HEK293 (cell line): ENCODE data around the gene PID1.

Experiments used
- CTCF ChIA-PET: fragments of 350-600 bp; formaldehyde crosslinking; extraction: SDS; loops from one replicate; lab custom pipeline; 2021; ENCODE audit warnings: antibody characterized with exemption; lab: Yijun Ruan, JAX
- POLR2A ChIA-PET: fragments of 300-600 bp; formaldehyde crosslinking; extraction: SDS; loops from one replicate; lab custom pipeline; 2020; ENCODE audit warnings: antibody characterized with exemption, inconsistent platforms; lab: Yijun Ruan, JAX
- H3K27ac ChIP-seq: fragments of 200-500 bp; sonication (Bioruptor generic); 2 replicates; pipeline ENCODE4 v1.5.1; 2014; ENCODE audit warnings: low read depth, low read length, control low read depth, inconsistent platforms; ENCODE audit errors: extremely low read depth
- H3K36me3 ChIP-seq, 2 experiments: fragments of 200-500 bp in 1 of 2; sonication (Bioruptor generic) in 1 of 2; 1 replicate in 1 of 2; 2 replicates in 1 of 2; pipeline ENCODE4 v1.5.1; 2014 to 2017; ENCODE audit warnings: inconsistent platforms in 2 of 2, low read length in 2 of 2; ENCODE audit not compliant: control insufficient read depth in 2 of 2, insufficient read depth in 1 of 2
- H3K4me1 ChIP-seq: fragments of 200-500 bp; sonication (Bioruptor generic); 2 replicates; pipeline ENCODE4 v1.5.1; 2014; ENCODE audit warnings: mild to moderate bottlenecking, low read length, inconsistent platforms; ENCODE audit not compliant: control insufficient read depth, insufficient read depth
- H3K4me3 ChIP-seq: 2 replicates; pipeline ENCODE4 v1.5.1; 2011; ENCODE audit warnings: low read depth, mild to moderate bottlenecking, control low read depth, low read length, moderate library complexity
- H3K9me3 ChIP-seq: fragments of 200-500 bp; sonication (Bioruptor generic); 2 replicates; pipeline ENCODE4 v1.5.1; 2014; ENCODE audit warnings: low read depth, low read length, inconsistent platforms; ENCODE audit not compliant: control insufficient read depth, insufficient read depth
- INSM2 ChIP-seq: fragments of 450-650 bp; formaldehyde crosslinking; IDR thresholded peaks from 2 replicates; pipeline ENCODE4 v1.5.1; 2016; ENCODE audit warnings: missing biosample characterization, missing genetic modification characterization
- KLF17 ChIP-seq: fragments of 450-650 bp; formaldehyde crosslinking; IDR thresholded peaks from 2 replicates; pipeline ENCODE4 v1.5.1; 2016; ENCODE audit warnings: missing biosample characterization, missing genetic modification characterization
- YY1 ChIP-seq: fragments of 450-650 bp; formaldehyde crosslinking; IDR thresholded peaks from 2 replicates; pipeline ENCODE4 v1.5.1; 2018; ENCODE audit warnings: missing biosample characterization, missing genetic modification characterization
- ZBTB6 ChIP-seq: fragments of 450-650 bp; formaldehyde crosslinking; IDR thresholded peaks from 2 replicates; pipeline ENCODE4 v1.5.1; 2017; ENCODE audit warnings: missing biosample characterization, missing genetic modification characterization
- ZNF10 ChIP-seq: fragments of 450-650 bp; formaldehyde crosslinking; IDR thresholded peaks from 2 replicates; pipeline ENCODE4 v1.5.1; 2017; ENCODE audit warnings: missing biosample characterization, missing genetic modification characterization
- ZNF146 ChIP-seq: fragments of 450-650 bp; formaldehyde crosslinking; IDR thresholded peaks from 2 replicates; pipeline ENCODE4 v1.5.1; 2016; ENCODE audit warnings: missing biosample characterization, missing genetic modification characterization
- ZNF280C ChIP-seq: fragments of 450-650 bp; formaldehyde crosslinking; IDR thresholded peaks from 2 replicates; pipeline ENCODE4 v1.5.1; 2016; ENCODE audit warnings: missing biosample characterization, missing genetic modification characterization
- ZNF280D ChIP-seq: fragments of 450-650 bp; formaldehyde crosslinking; IDR thresholded peaks from 2 replicates; pipeline ENCODE4 v1.5.1; 2016; ENCODE audit warnings: missing biosample characterization, missing genetic modification characterization
- ZNF292 ChIP-seq: fragments of 450-650 bp; formaldehyde crosslinking; IDR thresholded peaks from 2 replicates; pipeline ENCODE4 v1.5.1; 2016; ENCODE audit warnings: low read depth, missing biosample characterization, missing genetic modification characterization, borderline replicate concordance
- ZNF302 ChIP-seq: fragments of 450-650 bp; formaldehyde crosslinking; IDR thresholded peaks from 2 replicates; pipeline ENCODE4 v1.5.1; 2016; ENCODE audit warnings: missing biosample characterization, missing genetic modification characterization, low read depth
- ZNF335 ChIP-seq: fragments of 450-650 bp; formaldehyde crosslinking; conservative IDR thresholded peaks from 2 replicates; pipeline ENCODE4 v1.5.1; 2016; ENCODE audit warnings: missing biosample characterization, missing genetic modification characterization
- ZNF394 ChIP-seq: fragments of 450-650 bp; formaldehyde crosslinking; IDR thresholded peaks from 2 replicates; pipeline ENCODE4 v1.5.1; 2016; ENCODE audit warnings: missing biosample characterization, missing genetic modification characterization, mild to moderate bottlenecking, moderate library complexity, borderline replicate concordance
- ZNF404 ChIP-seq: fragments of 450-650 bp; formaldehyde crosslinking; IDR thresholded peaks from 2 replicates; pipeline ENCODE4 v1.5.1; 2017; ENCODE audit warnings: missing biosample characterization, missing genetic modification characterization
- ZNF571 ChIP-seq: fragments of 450-650 bp; formaldehyde crosslinking; IDR thresholded peaks from 2 replicates; pipeline ENCODE4 v1.5.0; 2017; ENCODE audit warnings: missing biosample characterization, missing genetic modification characterization
- ZNF580 ChIP-seq: fragments of 450-650 bp; formaldehyde crosslinking; IDR thresholded peaks from 2 replicates; pipeline ENCODE4 v1.5.1; 2016; ENCODE audit warnings: missing biosample characterization, missing genetic modification characterization
- ZNF623 ChIP-seq: fragments of 450-650 bp; formaldehyde crosslinking; IDR thresholded peaks from 2 replicates; pipeline ENCODE4 v1.5.1; 2016; ENCODE audit warnings: missing biosample characterization, missing genetic modification characterization
- ZNF660 ChIP-seq: fragments of 450-650 bp; IDR thresholded peaks from 2 replicates; pipeline ENCODE4 v1.5.1; 2018; ENCODE audit warnings: missing biosample characterization, mild to moderate bottlenecking, missing genetic modification characterization
- ZNF670 ChIP-seq: fragments of 450-650 bp; formaldehyde crosslinking; IDR thresholded peaks from 2 replicates; pipeline ENCODE4 v1.5.1; 2016; ENCODE audit warnings: missing biosample characterization, missing genetic modification characterization, low read depth
- ZNF785 ChIP-seq: fragments of 450-650 bp; formaldehyde crosslinking; IDR thresholded peaks from 2 replicates; pipeline ENCODE4 v1.5.1; 2016; ENCODE audit warnings: missing biosample characterization, missing genetic modification characterization

The PID1 gene

GRCh38 chr2:229159405-229159804 is 111.7 kb downstream of the PID1 start (continued):
- TF ChIP-seq ZNF292 (tag by site-specific recombination) (no peak), ZNF280D (tag by site-specific recombination) (no peak), ZNF280C (tag by site-specific recombination) (no peak), ZNF580 (tag by site-specific recombination) (no peak), ZNF146 (tag by site-specific recombination) (no peak), ZNF571 (tag by site-specific recombination) (no peak)
- TF ChIP-seq, all 188 proteins: peak for 0

- Histone ChIP-seq H3K4me3 (no peak overlapping the region), H3K4me1 (no peaks in the 10 kb centered on the region), H3K9me3 (no peaks in the 10 kb centered on the region), H3K27ac (no peak overlapping the region), H3K36me3 (no peaks in the 10 kb centered on the region)
- POLR2A ChIA-PET: no interaction called here
- CTCF ChIA-PET: no interaction called here
- no peak for TF ChIP-seq ZNF10
- no peak for TF ChIP-seq ZNF785 (tag by site-specific recombination)
- TF ChIP-seq KLF17 (tag by site-specific recombination): no peak
- no peak for TF ChIP-seq ZNF335 (tag by site-specific recombination)
- TF ChIP-seq INSM2: no peak
- no peak for TF ChIP-seq ZNF660 (tag by site-specific recombination)
- no peak for TF ChIP-seq ZNF404 (tag by site-specific recombination)
- TF ChIP-seq ZNF670: no peak
- no peak for TF ChIP-seq ZNF394 (tag by site-specific recombination)
- TF ChIP-seq ZNF623 (tag by site-specific recombination): no peak
- no peak for TF ChIP-seq YY1 (tag by site-specific recombination)
- TF ChIP-seq ZNF302 (tag by site-specific recombination): no peak
- TF ChIP-seq ZBTB6: no peak
- TF ChIP-seq, all 188 proteins: peak for 0
These were observed 116.7 kb downstream of the PID1 start for GRCh38 chr2:229154381-229154780.
